Sciatic nerve (tissue), 2 donors: ENCODE data around the gene RNF212B. TPM values are rescaled to one million over a fixed set of nuclear protein-coding genes. Genes with fewer than 3 reads are reported as not detected.
"Not testable (repeated sequence)": the region's sequence is repeated elsewhere in the genome, so short reads cannot be mapped to it uniquely, and the experiment has no call there.

Experiments used
- ATAC-seq: fragments of 200-7000 bp; cut with Tn5 transposase; one replicate; pipeline ENCODE4 v1.9.1; 2020; ENCODE audit warnings: mild to moderate bottlenecking, moderate library complexity
- DNase-seq: peaks from one replicate; pipeline ENCODE4 v3.0.0-alpha.2; 2020; ENCODE audit warnings: low spot score
- intact Hi-C: fragments of 100-400 bp; cut with DNase I; formaldehyde crosslinking; loops from one replicate; pipeline ENCODE4 v1.14.2; 2022
- total RNA-seq: library from RNA; stranded (reverse); fragmentation: NEBNext Ultra II Directional; extraction: Animal tissue kit (Norgen Biotek cat#: 25700); gene quantifications from one replicate; pipeline ENCODE4 v1.2.1, GENCODE V29; 2021
- donor health status: DM: no; HTN: no; CAD: no.
- donor health status: DM: no; HTN: no; CAD: no.

RNF212B gene
- total RNA-seq, 1 donor from 2014 or later = not detected

DNA sequence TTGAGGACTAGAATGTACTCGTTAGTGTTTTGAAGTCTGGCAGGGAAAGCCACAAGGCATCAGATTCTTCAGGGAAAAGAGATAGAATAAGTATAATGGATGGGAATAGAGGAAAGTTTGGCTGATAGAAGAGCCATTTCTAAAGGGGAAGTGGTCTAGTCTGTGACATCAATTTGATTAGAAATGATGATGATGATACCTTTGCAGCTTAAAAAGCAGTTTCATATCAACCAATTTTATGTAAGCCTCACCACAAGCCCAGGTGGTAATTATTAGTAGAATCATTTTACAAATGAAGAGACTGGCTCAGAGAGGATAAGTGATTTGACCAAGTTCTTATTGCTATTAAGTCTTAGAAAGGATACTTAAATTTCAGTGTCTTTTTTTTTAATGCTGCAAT lies 2.9 kb downstream of the RNF212B start:
- intact Hi-C loops = no loop called here
- DNase-seq (no peak), ATAC-seq (no peak)

DNA sequence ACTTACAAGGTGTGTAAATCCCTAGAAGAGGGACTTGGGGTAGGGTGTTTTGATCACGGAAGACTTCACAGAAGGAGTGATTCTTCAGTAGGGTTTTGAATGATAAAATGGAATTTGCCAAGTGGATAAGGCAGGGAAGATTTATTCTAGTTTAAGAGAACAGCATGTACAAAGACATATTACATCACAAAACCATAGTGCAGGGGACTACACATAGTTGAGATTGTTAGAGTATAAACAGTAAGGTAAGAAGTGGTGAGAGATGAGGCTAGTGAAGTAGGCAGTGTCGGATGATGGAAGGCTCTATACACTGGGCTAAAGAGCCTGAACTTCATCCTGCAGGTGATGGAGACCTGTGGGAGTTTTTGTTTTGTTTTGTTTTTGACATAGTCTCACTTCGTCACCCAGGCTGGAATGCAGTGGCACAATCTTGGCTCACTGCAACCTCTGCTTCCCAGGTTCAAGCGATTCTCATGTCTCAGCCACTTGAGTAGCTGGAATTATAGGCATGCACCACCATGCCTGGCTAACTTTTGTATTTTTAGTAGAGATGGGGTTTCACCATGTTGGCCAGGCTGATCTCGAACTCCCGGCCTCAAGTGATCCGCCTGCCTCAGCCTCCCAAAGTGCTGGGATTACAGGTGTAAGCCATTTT lies 3.5 kb downstream of the RNF212B start:
- ATAC-seq, DNase-seq, intact Hi-C loops: not testable (repeated sequence)

DNA sequence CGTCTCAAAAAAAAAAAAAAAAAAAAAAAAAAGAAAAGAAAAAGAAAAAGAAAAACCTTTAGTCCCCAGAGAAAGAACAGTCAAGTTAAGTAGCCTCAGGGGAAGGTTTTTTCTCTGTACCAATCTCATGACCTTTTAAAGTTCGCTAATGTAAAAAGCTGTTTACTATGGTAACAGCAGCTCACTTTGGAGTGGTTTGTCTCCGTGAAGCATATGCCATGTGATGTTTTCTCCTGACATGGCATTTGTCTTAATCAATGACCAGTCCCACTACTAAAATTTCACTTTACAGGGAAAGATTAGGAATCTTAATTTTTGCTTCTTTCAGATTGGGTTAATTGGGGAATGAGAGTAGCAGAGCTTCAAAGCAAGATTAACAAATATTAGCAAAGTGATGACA lies 4.3 kb downstream of the RNF212B start:
- ATAC-seq (no peak), DNase-seq (no peak)
- intact Hi-C loops = no loop called here

DNA sequence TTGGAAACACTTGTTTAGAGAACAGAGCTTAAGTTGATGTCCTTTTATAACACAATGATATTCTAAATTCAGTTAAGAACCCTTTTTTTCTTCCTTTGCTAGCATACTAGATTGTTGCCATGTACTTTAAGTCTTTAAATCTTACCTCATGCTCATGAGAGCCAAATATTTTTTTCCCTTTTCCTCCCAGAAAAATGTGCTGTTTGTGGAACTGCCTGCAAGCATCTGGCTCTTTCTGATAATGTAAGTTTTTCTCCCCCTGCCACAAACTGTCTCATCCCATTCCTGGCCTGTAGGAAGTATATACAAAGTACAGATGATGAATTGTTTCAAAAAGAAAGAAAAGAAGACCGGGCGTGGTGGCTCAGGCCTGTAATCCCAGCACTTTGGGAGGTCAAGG lies 5.3 kb downstream of the RNF212B start:
- no peak for DNase-seq
- intact Hi-C loops = no loop called here
- ATAC-seq = no peak

DNA sequence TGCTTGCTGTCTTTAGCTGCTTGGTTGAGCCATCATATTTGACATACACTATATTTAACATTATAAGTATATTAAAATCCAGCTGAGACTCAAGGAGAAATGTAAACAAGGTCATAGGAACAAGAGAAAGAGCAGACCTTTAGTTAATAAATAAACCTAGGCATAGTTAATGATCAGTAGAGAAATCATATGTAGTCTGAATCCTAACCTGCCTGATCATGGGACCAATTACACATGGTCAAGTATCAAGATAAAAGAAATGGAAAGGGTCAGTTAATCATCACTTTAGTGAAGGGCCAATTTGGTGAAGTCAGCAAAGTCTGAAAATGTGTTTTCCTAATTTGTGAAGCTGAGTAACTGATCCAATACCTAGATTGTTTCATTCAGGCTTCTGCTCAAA lies 7.5 kb downstream of the RNF212B start:
- ATAC-seq (no peak), DNase-seq (no peak)
- intact Hi-C loops = no loop called here

DNA sequence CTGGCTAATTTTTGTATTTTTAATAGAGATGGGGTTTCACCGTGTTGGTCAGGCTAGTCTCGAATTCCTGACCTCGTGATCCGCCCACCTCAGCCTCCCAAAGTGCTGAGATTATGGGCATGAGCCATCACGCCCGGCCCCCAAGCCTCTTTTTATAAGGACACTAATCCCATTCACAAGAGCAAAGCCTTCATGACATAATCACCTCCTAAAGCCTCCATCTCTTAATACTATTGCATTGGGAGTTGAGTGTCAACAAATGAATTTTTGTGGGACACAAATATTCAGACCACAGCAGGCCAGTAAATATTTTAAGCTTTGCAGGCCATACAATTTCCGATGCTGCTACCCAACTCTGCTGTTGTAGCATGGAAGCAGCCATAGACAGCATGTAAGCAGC lies 10.9 kb downstream of the RNF212B start:
- intact Hi-C loops = no loop called here
- ATAC-seq (no peak), DNase-seq (no peak)

DNA sequence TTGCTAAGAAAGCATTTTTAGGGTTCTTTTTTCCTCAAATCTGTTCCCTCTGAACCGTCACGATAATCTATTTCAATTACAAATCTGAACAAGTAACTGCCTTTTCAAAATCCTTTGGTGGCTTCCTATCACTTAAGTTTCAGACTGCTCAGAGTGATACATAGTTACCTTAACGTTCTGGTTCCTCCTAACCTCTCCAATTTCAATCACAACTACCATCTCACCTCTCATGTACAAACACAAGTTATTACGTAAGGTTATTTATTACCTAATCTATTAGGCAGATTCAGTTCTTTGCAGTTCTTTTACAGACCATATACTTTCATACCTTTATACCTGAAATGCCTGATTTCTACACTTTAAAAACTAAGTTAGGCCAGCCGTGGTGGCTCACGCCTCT lies 12.1 kb downstream of the RNF212B start:
- intact Hi-C loops = no loop called here
- DNase-seq (no peak), ATAC-seq (no peak)

DNA sequence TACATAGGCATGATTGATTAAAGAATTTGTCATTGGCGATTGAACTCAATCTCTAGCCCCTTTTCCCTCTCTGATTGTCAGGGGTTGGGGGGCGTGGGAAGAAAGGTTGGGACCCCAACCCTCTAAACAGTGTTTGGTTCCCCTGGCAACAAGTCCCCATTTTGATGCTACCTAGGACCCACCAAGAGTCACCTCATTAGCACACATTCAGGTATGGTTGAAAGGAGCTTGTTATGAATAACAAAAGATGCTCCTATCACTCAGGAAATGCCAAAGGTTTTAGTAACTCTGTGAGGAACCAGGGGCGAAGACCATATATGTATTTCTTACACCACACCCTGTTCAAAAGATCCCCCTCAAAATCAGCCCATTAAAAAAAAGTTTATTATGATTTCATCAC lies 14.3 kb downstream of the RNF212B start:
- ATAC-seq = no peak
- intact Hi-C loops = no loop called here
- no peak for DNase-seq

DNA sequence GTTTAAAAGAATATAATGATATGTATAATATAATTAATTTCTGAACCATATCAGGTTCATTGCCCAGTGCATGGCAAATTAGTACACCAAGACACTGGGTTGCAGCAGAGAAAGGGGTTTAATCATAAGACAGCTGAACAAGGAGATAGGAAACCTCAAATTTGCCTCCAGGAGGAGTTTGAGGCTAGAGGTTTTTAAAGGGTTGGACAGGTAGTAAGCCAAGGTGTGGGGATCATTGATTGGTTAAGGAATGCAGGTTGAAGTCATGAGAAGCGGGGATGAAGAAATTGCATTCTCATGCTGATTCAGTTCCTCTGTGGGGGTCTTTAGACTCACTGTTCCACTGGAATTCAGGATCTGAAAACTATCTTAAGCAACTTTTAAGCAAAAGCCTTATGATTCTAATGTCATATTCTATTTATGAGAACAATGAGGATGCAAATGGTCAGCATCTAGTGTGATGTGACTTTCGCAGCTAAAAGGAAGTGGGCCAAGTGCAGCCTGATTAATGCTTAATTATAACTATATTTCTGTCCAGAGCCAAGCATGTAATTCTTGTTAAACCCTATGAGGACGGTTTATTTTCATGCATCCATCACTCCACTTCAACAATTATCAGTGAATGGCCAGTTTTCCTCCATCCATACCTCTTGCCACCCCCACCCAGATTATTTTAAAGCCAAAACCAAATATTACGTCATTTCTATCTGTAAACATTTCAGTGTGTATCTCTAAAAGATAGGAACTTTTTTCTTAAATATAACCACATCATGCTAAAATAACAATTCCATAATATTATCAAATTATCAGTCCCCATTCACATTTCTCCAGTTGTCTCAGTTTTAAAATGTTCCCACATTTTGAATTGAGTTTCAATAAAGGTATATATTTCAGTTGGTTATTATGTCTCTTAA lies 14.9 kb downstream of the RNF212B start:
- intact Hi-C loops = no loop called here
- ATAC-seq (no peak), DNase-seq (no peak)

DNA sequence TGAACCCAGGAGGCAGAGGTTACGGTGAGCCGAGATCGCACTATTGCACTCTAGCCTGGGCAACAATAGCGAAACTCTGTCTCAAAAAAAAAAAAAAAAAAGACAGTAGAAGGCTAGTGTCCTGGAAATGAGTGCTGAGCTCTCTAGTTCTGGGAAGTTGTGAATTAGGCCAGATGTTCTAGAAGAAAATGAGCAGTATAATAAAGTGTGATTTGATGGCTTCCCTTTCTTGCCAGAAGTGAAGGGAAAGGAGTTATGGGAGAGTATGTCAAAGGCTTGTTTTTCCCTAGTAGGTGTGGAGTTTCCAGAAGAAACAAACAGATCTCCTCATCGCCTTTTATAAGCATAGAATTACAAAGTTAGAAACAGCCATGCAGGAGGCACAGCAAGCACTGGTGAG lies 20.5 kb downstream of the RNF212B start:
- intact Hi-C loops = no loop called here
- ATAC-seq (no peak), DNase-seq (no peak)

DNA sequence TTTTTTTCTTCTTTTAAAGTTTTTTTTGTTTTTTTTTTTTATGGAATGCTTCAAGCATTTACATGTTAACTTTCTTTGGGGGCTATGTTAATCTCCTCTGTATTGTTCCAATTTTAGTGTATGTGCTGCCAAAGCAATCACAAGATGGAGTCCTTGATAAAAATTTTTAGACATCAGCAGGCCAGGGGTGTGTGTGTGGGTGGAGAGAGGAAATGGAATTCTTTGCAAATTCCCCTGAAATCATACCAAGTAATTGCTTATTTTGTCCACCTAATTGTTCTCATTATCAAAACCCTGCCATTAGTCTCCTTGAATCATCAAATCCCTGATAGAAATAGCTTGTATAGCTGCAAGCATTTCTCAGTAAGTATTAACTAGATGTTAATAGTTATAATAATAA lies 21.7 kb downstream of the RNF212B start:
- no peak for ATAC-seq
- no peak for DNase-seq

DNA sequence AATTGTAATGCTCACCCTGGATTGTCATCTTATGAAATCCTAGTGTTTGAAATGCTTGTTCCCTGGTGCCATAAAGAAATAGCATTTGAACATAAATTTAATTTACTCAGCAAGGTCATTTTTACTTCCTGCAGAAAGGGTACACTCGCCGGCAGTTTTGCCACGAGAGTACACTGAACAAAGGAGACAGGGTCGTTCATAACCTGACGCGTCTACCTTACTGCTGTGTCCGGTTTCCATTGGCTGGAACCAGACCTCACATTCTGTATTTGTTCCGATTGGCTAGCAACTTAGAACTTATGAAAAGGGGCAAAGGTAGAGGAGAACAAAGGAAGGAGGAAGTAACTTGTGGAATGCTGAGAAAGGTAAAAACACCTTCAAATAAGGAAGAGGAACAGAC lies 23.1 kb downstream of the RNF212B start:
- DNase-seq, ATAC-seq, intact Hi-C loops: not testable (repeated sequence)

More for the DNA sequence above, 21.7 kb downstream of the RNF212B start:
- intact Hi-C loops = no loop called here

DNA sequence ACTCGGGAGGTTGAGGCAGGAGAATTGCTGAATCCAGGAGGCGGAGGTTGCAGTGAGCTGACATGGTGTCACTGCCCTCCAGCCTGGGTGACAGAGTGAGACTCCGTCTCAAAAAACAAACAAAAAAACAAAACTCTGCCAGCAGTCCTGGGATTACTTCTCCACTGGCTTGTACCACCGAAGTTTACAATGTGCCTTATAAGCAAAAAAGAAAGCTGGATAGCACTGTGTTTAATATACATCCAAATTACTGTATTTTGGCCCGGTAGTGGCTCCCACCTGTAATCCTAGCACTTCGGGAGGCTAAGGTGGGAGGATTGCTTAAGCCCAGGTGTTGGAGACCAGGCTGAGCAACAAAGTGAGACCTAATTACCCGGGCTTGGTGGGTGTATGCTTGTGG lies 31.5 kb downstream of the RNF212B start:
- ATAC-seq = no peak
- intact Hi-C loops = no loop called here
- no peak for DNase-seq

DNA sequence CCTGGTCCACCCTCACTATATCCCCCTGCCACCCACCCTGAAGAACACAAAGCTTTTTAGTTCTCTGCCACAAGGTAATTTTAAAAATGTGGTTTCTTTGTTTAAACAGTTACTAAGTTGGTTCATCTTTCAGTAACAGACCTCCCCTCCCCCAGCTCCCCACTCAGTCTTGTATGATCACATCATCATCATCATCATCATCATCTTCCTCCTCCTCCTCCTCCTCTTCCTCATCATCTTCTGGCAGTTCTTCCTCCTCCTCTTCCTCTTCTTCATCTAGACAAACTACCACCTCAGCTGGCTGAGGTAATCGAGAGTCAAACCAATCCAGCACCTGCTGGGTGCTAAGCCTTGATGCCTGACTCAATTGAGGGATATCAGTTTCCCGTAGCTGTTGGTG lies 37.7 kb downstream of the RNF212B start:
- ATAC-seq (no peak), DNase-seq (no peak)
- intact Hi-C loops = no loop called here

DNA sequence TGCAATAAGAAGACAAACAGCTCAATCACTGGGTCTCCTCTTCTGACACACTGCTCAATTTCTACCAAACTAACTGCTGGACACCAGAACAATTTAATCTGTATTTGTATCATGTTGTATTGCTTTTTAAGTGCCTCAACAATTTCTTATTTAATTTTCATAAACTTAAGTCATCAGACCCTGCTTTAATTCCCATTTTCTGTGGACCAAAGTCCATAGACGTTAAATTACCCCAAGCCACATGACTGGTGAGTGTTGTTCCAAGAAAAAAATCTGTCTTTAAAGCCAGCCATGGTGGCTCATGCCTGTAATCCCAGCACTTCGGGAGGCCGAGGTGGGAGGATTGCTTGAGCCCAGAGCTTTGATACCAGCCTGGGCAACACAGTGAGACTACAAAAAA lies 39.5 kb downstream of the RNF212B start:
- DNase-seq (no peak), ATAC-seq (no peak)
- intact Hi-C loops = no loop called here

DNA sequence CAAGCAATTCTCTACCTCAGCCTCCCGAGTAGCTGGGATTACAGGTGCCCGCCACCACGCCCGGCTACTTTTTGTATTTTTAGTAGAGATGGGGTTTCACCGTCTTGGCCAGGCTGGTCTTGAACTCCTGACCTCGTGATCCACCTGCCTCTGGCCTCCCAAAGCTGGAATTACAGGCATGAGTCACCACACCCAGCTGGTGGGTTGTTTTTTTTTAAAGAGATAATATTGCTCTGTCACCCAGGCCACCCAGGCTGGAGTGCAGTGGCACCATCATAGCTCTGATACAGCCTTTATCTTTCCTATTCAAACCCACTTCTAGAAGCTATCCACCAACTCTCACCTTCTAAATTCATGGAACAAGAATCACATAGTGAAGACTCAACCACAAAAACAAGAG lies 40.2 kb downstream of the RNF212B start:
- ATAC-seq, intact Hi-C loops, DNase-seq: not testable (repeated sequence)

DNA sequence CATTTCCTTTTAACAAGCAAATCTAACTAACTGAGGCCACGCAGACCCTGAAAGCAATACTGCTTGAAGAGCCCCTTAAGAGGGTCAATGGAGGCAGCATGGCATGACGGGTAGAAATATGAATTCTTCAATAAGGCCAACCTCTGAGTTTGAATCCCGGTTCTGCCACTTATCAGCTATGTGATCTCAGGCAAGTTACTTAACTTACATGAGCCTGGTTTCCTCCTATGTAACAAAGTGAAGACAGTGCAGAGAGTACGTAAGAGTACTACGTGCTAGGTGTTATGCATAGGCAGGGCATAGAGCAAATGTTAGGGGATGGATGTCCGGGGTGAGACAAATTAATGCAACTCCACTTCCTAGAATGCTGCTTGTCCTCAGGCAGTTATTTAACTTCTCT lies 43.5 kb downstream of the RNF212B start:
- intact Hi-C loops = no loop called here
- DNase-seq (no peak), ATAC-seq (no peak)

DNA sequence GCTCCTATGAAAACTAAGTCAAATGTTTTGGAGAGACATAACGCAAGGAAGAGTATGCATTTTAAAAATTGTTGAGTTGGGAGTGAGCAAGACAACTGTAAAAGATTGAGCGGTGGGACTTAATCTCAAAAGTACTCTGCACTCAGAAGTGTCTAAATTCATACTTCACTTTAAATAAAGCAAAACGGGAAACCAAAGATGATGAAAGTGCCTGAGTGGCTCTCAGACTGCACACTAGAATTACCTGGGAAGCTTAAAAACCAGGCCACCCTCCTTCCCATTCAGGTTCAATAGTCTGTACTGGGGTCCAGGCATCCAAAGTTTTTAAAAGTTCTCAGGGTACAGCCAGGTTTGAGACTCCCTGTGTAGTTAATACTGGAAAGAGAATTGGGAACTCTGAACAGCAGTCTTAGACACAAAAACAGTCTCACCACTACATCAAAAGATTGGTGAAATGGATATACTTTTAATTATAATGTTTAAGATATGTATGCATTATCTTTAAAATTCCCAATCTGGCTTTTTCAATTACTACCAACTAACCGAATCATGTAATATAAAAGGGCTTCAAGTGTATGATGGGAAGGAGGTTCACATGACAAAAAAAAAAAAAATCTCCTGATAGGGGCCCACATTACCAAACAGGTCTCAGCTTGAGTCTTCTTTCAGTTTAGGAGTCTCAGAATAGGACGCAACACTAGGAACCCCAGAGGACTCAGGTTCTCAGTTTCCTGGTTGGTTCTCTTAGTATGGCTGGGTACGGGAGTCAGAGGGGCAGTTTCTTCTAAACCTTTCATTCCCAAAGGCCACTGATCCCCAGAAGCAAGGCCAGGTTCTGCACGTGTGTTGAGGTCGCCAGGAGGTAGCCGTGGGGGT lies 47.2 kb downstream of the RNF212B start:
- ATAC-seq (peak; percentile 27), DNase-seq (no peak)
- intact Hi-C loops = no loop called here

DNA sequence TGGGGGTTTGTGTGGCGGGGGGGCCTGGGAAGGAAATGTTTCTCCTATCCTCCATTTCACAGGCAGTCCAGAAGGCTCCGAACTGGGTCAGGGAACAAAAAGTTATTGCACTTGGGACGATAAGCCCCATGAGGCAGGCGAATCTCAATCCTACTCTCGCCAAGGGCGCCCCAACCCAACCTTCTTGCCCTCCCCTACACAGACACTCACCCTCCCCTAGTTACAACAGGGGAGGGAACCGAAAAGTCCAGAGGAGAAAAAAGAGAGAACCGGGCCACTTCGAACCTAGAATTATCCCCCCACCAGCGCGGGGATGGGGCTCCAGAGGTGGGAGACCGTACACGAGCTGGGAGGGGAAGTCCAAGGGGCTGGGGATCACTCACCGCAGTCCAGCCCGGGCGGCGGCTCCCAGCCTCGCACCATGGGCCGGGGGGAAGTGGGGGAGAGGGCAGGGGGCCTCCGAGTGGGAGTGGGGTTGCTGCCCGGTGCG lies 47.8 kb downstream of the RNF212B start:
- ATAC-seq (peak; percentile 2), DNase-seq (no peak)
- intact Hi-C loops = no loop called here
